Central memory CD8-positive, alpha-beta T cell (primary cell): ENCODE results near the gene SEMA5A.

ENCODE experiments used
- ATAC-seq: fragments of 150-1000 bp; cut with Tn5 transposase; replicated peaks from 2 replicates; pipeline ENCODE4 v1.10.0; 2022; ENCODE audit warnings: mild to moderate bottlenecking, moderate FRiP score, moderate number of reproducible peaks; ENCODE audit not compliant: poor library complexity, severe bottlenecking; ENCODE audit errors: extremely low read depth
- DNase-seq, 2 donors: peaks; one replicate each; pipeline ENCODE4 v3.0.0; 2021; ENCODE audit warnings: low spot score in 2 of 2
- H3K27ac Mint-ChIP-seq: one replicate; pipeline ENCODE4 v1.8.0; 2022; ENCODE audit warnings: low read depth, mild to moderate bottlenecking, moderate library complexity, mixed read lengths
- H3K27me3 Mint-ChIP-seq: one replicate; pipeline ENCODE4 v1.8.0; 2022; ENCODE audit warnings: mixed read lengths
- H3K36me3 Mint-ChIP-seq: one replicate; pipeline ENCODE4 v1.8.0; 2022; ENCODE audit warnings: mild to moderate bottlenecking, moderate library complexity, mixed read lengths; ENCODE audit not compliant: insufficient read depth
- H3K4me1 Mint-ChIP-seq: one replicate; pipeline ENCODE4 v1.8.0; 2022; ENCODE audit warnings: mixed read lengths
- H3K4me3 Mint-ChIP-seq: one replicate; pipeline ENCODE4 v1.8.0; 2022; ENCODE audit warnings: mild to moderate bottlenecking, moderate library complexity, mixed read lengths
- H3K9me3 Mint-ChIP-seq: one replicate; pipeline ENCODE4 v1.8.0; 2022; ENCODE audit warnings: mixed read lengths

The SEMA5A gene

GRCh38 chr5:9168791-9169556 lies 376.9 kb downstream of the SEMA5A start:
- ATAC-seq (no peak), DNase-seq (no peak)
- Mint-ChIP-seq H3K27me3 (no peaks in the 10 kb centered on the region), H3K27ac (no peak overlapping the region), H3K4me1 (no peaks in the 10 kb centered on the region), H3K4me3 (no peak overlapping the region), H3K36me3 (peaks cover 2% of the 10 kb centered on the region), H3K9me3 (peaks cover 19% of the 10 kb centered on the region)

- DNase-seq: no peak
- H3K4me3 Mint-ChIP-seq: no peak overlapping the region
- H3K27me3 Mint-ChIP-seq: no peaks in the 10 kb centered on the region
- ATAC-seq: no peak
- no peak overlapping the region for H3K27ac Mint-ChIP-seq
- peaks cover 2% of the 10 kb centered on the region for H3K36me3 Mint-ChIP-seq
- peaks cover 16% of the 10 kb centered on the region for H3K9me3 Mint-ChIP-seq
- H3K4me1 Mint-ChIP-seq: no peaks in the 10 kb centered on the region
Observed at GRCh38 chr5:9166202-9167112, 379.4 kb downstream of the SEMA5A start.

- DNase-seq (no peak), ATAC-seq (no peak)
- Mint-ChIP-seq H3K36me3 (no peaks in the 10 kb centered on the region), H3K27me3 (no peaks in the 10 kb centered on the region), H3K9me3 (peaks cover 9% of the 10 kb centered on the region), H3K27ac (no peak overlapping the region), H3K4me3 (no peak overlapping the region), H3K4me1 (no peaks in the 10 kb centered on the region)
Observed at GRCh38 chr5:9165546-9165945, 380.3 kb downstream of the SEMA5A start.

GRCh38 chr5:9160747-9161146 lies 385.1 kb downstream of the SEMA5A start:
- Mint-ChIP-seq H3K9me3 (no peaks in the 10 kb centered on the region), H3K4me1 (no peaks in the 10 kb centered on the region), H3K36me3 (no peaks in the 10 kb centered on the region), H3K27me3 (no peaks in the 10 kb centered on the region), H3K27ac (no peak overlapping the region), H3K4me3 (no peak overlapping the region)
- DNase-seq (no peak), ATAC-seq (no peak)

GRCh38 chr5:9157811-9158210 lies 388.1 kb downstream of the SEMA5A start:
- no peak for ATAC-seq
- Mint-ChIP-seq H3K4me1 (no peaks in the 10 kb centered on the region), H3K27ac (no peak overlapping the region), H3K27me3 (no peaks in the 10 kb centered on the region), H3K9me3 (peaks cover 6% of the 10 kb centered on the region), H3K4me3 (no peak overlapping the region), H3K36me3 (no peaks in the 10 kb centered on the region)
- DNase-seq: no peak

- Mint-ChIP-seq H3K4me3 (no peak overlapping the region), H3K36me3 (no peaks in the 10 kb centered on the region), H3K27ac (no peak overlapping the region), H3K9me3 (peaks cover 6% of the 10 kb centered on the region), H3K27me3 (no peaks in the 10 kb centered on the region), H3K4me1 (no peaks in the 10 kb centered on the region)
- DNase-seq (no peak), ATAC-seq (no peak)
Observed at GRCh38 chr5:9157020-9157419, 388.9 kb downstream of the SEMA5A start.

- Mint-ChIP-seq H3K27ac (no peak overlapping the region), H3K36me3 (no peaks in the 10 kb centered on the region), H3K4me3 (no peak overlapping the region), H3K27me3 (no peaks in the 10 kb centered on the region), H3K9me3 (peaks cover 6% of the 10 kb centered on the region), H3K4me1 (no peaks in the 10 kb centered on the region)
- DNase-seq (no peak), ATAC-seq (no peak)
Observed at GRCh38 chr5:9156282-9156681, 389.6 kb downstream of the SEMA5A start.

GRCh38 chr5:9151684-9152427 lies 394.0 kb downstream of the SEMA5A start:
- no peak for ATAC-seq
- no peaks in the 10 kb centered on the region for H3K4me1 Mint-ChIP-seq
- no peak for DNase-seq

GRCh38 chr5:9149988-9150387 lies 395.9 kb downstream of the SEMA5A start:
- Mint-ChIP-seq H3K36me3 (no peaks in the 10 kb centered on the region), H3K4me1 (no peaks in the 10 kb centered on the region), H3K27ac (no peak overlapping the region), H3K4me3 (no peak overlapping the region), H3K27me3 (no peaks in the 10 kb centered on the region), H3K9me3 (peaks cover 2% of the 10 kb centered on the region)
- DNase-seq: no peak
- no peak for ATAC-seq

More at GRCh38 chr5:9151684-9152427, 394.0 kb downstream of the SEMA5A start:
- no peaks in the 10 kb centered on the region for H3K36me3 Mint-ChIP-seq
- H3K9me3 Mint-ChIP-seq: peaks cover 6% of the 10 kb centered on the region
- no peaks in the 10 kb centered on the region for H3K27me3 Mint-ChIP-seq
- no peak overlapping the region for H3K27ac Mint-ChIP-seq
- no peak overlapping the region for H3K4me3 Mint-ChIP-seq

- no peaks in the 10 kb centered on the region for H3K4me1 Mint-ChIP-seq
- no peaks in the 10 kb centered on the region for H3K36me3 Mint-ChIP-seq
- ATAC-seq: no peak
- no peak for DNase-seq
- no peaks in the 10 kb centered on the region for H3K27me3 Mint-ChIP-seq
- no peaks in the 10 kb centered on the region for H3K9me3 Mint-ChIP-seq
- H3K4me3 Mint-ChIP-seq: no peak overlapping the region
- H3K27ac Mint-ChIP-seq: no peak overlapping the region
Observed at GRCh38 chr5:9148242-9148641, 397.6 kb downstream of the SEMA5A start.

- H3K4me1 Mint-ChIP-seq: no peaks in the 10 kb centered on the region
- DNase-seq (no peak), ATAC-seq (no peak)
- H3K9me3 Mint-ChIP-seq: peaks cover 12% of the 10 kb centered on the region
- no peak overlapping the region for H3K27ac Mint-ChIP-seq
- no peaks in the 10 kb centered on the region for H3K27me3 Mint-ChIP-seq
- no peak overlapping the region for H3K4me3 Mint-ChIP-seq
- no peaks in the 10 kb centered on the region for H3K36me3 Mint-ChIP-seq
Observed at GRCh38 chr5:9140711-9141110, 405.2 kb downstream of the SEMA5A start.

- no peak overlapping the region for H3K4me3 Mint-ChIP-seq
- no peaks in the 10 kb centered on the region for H3K4me1 Mint-ChIP-seq
- ATAC-seq: no peak
- no peaks in the 10 kb centered on the region for H3K36me3 Mint-ChIP-seq
- H3K27ac Mint-ChIP-seq: no peak overlapping the region
- peaks cover 12% of the 10 kb centered on the region for H3K9me3 Mint-ChIP-seq
- H3K27me3 Mint-ChIP-seq: no peaks in the 10 kb centered on the region
- DNase-seq: no peak
Observed at GRCh38 chr5:9140202-9140601, 405.7 kb downstream of the SEMA5A start.
